ENCODE results near the gene DHX38.

Gene DHX38

GRCh38 chr16:72139908-72140307 lies 46.3 kb downstream of the DHX38 start:
- DNase-seq (ENCODE audit: insufficient read length, low spot score) (no peak), FAIRE-seq (no peak)
- TF ChIP-seq CTCF (IDR thresholded peaks at IDR 0.05; ENCODE audit: insufficient read depth, missing control alignments): no peak

DNA sequence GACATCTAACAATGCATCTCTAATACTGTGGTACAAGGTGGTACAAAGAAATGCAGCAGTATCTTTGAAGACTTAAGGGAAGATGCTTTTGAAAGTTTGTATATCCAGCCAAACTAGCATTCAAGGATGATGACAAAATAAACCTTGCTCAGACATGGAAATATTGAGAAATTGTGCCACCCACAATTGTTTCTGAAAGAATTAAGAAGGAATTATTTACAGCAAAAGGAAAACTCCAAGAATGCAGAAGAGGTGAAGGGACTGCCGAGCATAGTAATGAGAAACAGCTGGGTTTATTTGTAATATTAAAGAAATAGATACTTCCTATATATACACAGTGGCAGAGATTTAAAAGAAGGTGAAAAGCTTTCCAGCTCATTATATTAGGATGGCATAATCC lies 48.8 kb downstream of the DHX38 start:
- FAIRE-seq (no peak), DNase-seq (ENCODE audit: insufficient read length, low spot score) (no peak)
- TF ChIP-seq CTCF (IDR thresholded peaks at IDR 0.05; ENCODE audit: insufficient read depth, missing control alignments): no peak

- TF ChIP-seq CTCF (IDR thresholded peaks at IDR 0.05; ENCODE audit: insufficient read depth, missing control alignments): no peak
- FAIRE-seq: no peak
- no peak for DNase-seq (ENCODE audit: insufficient read length, low spot score)
These were observed 56.2 kb downstream of the DHX38 start for GRCh38 chr16:72149676-72150464.

- TF ChIP-seq CTCF (IDR thresholded peaks at IDR 0.05; ENCODE audit: insufficient read depth, missing control alignments): no peak
- FAIRE-seq: no peak
- DNase-seq (ENCODE audit: insufficient read length, low spot score): no peak
These were observed 65.7 kb downstream of the DHX38 start for GRCh38 chr16:72159386-72159785.

DNA sequence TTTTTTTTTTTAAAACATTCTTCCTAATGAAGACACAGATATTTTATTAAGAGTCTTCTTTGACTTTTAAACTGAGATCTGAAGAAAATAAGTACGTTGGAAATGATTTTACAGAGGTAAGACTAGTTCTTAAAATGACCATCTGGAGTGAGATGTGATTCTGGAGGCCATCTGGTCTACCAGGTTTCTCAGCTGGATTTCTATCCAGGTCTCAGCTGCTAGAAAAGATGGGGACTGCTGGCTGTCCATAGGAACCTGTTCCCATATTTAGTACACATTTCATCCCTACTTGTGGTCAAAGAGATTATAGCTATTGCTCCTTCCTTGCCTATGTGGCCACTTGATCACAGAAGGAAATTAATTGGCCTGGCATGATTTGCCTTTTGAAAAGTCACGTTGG lies 66.2 kb downstream of the DHX38 start:
- FAIRE-seq (no peak), DNase-seq (ENCODE audit: insufficient read length, low spot score) (no peak)
- no peak for TF ChIP-seq CTCF (IDR thresholded peaks at IDR 0.05; ENCODE audit: insufficient read depth, missing control alignments)

DNA sequence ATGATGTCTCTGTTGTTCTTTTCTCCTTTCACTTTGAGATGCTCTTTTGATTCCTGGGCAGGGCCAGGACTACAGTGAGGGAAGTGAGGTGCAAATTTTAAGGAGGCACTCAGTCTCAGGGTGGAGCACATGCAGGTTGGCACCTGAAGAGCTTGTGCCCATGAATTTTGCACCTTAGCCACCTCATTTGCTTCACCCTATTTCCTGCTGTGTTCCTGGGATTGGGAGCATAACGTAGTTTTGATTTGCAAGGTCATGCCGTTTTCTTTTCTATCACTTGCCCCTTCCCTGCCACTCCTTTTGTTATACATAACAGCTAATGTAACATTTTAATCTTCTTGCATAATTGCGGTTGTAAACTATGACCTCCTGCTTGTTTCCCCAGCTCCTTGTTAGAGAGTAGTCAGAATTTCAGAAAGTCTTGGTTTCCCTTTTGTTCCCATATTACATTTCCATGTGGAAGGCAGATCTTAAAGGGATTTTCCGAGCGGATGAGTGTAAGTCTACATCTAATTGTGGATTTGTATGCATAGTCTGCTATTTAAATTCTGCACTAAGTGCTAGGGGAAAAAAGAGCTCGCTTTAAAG lies 68.6 kb downstream of the DHX38 start:
- no peak for DNase-seq (ENCODE audit: insufficient read length, low spot score)
- FAIRE-seq: no peak
- no peak for TF ChIP-seq CTCF (IDR thresholded peaks at IDR 0.05; ENCODE audit: insufficient read depth, missing control alignments)
